Liver (tissue), 3 donors: ENCODE data around the gene SMCO1.
"Not testable (repeated sequence)": the region's sequence is repeated elsewhere in the genome, so short reads cannot be mapped to it uniquely, and the experiment has no call there.

ENCODE experiments used
- CTCF ChIP-seq: fragments of 150-350 bp; IDR thresholded peaks from 2 replicates; pipeline ENCODE4 v1.5.1; 2017; ENCODE audit warnings: improper control_type of control experiment, low read depth, low read length; ENCODE audit not compliant: missing input control
- RAD21 ChIP-seq, 2 donors: IDR thresholded peaks; 2 replicates each; pipeline ENCODE4 v1.6.1; 2016; ENCODE audit warnings: antibody characterized with exemption in 2 of 2, mild to moderate bottlenecking in 2 of 2
- donor health status: healthy.
- donor health status: healthy.

- TF ChIP-seq CTCF; RAD21 (IDR thresholded peaks at IDR 0.05): not testable (repeated sequence)
Observed at GRCh38 chr3:196462680-196463477, 52.3 kb downstream of the SMCO1 start.
